H9 (cell line): ENCODE results near the gene BZW1. TPM values are rescaled to one million over a fixed set of nuclear protein-coding genes. Genes with fewer than 3 reads are reported as not detected.

ENCODE experiments used
- DNase-seq: peaks from one replicate; pipeline ENCODE4 v3.0.0-alpha.2; 2017
- H2AFZ ChIP-seq: one replicate; pipeline ENCODE4 v1.6.1; 2013; ENCODE audit warnings: mild to moderate bottlenecking, low read length, control low read depth, moderate library complexity
- H2AK5ac ChIP-seq: 2 replicates; pipeline ENCODE4 v1.6.1; 2013; ENCODE audit warnings: low read length, control low read depth, mixed read lengths; ENCODE audit not compliant: insufficient read length
- H2BK120ac ChIP-seq: one replicate; pipeline ENCODE4 v1.6.1; 2013; ENCODE audit warnings: low read depth, mild to moderate bottlenecking, low read length, control low read depth, inconsistent platforms; ENCODE audit not compliant: poor library complexity, severe bottlenecking
- H2BK12ac ChIP-seq: 2 replicates; pipeline ENCODE4 v1.6.1; 2013; ENCODE audit warnings: low read length, control low read depth, mixed read lengths, low read depth; ENCODE audit not compliant: insufficient read length
- H2BK15ac ChIP-seq: 2 replicates; pipeline ENCODE4 v1.6.1; 2013; ENCODE audit warnings: low read depth, low read length, control low read depth
- H2BK20ac ChIP-seq: one replicate; pipeline ENCODE4 v1.6.1; 2013; ENCODE audit warnings: low read depth, mild to moderate bottlenecking, low read length, control low read depth, inconsistent platforms; ENCODE audit not compliant: poor library complexity, severe bottlenecking
- H2BK5ac ChIP-seq: 2 replicates; pipeline ENCODE4 v1.6.1; 2013; ENCODE audit warnings: low read length, control low read depth, mixed read lengths; ENCODE audit not compliant: insufficient read length
- H3K14ac ChIP-seq: 2 replicates; pipeline ENCODE4 v1.6.1; 2013; ENCODE audit warnings: low read length, control low read depth; ENCODE audit not compliant: insufficient read depth
- H3K18ac ChIP-seq: 2 replicates; pipeline ENCODE4 v1.6.1; 2013; ENCODE audit warnings: low read depth, mild to moderate bottlenecking, mixed read lengths, low read length, control low read depth; ENCODE audit not compliant: insufficient read length
- H3K23ac ChIP-seq: 2 replicates; pipeline ENCODE4 v1.6.1; 2013; ENCODE audit warnings: low read length, control low read depth, mixed read lengths, low read depth; ENCODE audit not compliant: insufficient read length
- H3K23me2 ChIP-seq: 2 replicates; pipeline ENCODE4 v1.6.1; 2013; ENCODE audit warnings: low read depth, mild to moderate bottlenecking, mixed read lengths, low read length, control low read depth; ENCODE audit not compliant: insufficient read length, poor library complexity, severe bottlenecking
- H3K27ac ChIP-seq: 2 replicates; pipeline ENCODE4 v1.5.1; 2013; ENCODE audit warnings: low read length, control low read depth, mixed read lengths, low read depth; ENCODE audit not compliant: insufficient read length
- H3K27me3 ChIP-seq: 2 replicates; pipeline ENCODE4 v1.6.1; 2013; ENCODE audit warnings: low read length, control low read depth, inconsistent platforms; ENCODE audit not compliant: insufficient read depth
- H3K4ac ChIP-seq: 2 replicates; pipeline ENCODE4 v1.6.1; 2013; ENCODE audit warnings: low read depth, mild to moderate bottlenecking, control low read depth, inconsistent platforms, low read length, moderate library complexity
- H3K4me1 ChIP-seq: 2 replicates; pipeline ENCODE4 v1.6.1; 2013; ENCODE audit warnings: low read length, control low read depth, inconsistent platforms; ENCODE audit not compliant: insufficient read depth
- H3K4me2 ChIP-seq: 2 replicates; pipeline ENCODE4 v1.6.1; 2013; ENCODE audit warnings: low read length, control low read depth, mixed read lengths; ENCODE audit not compliant: insufficient read length, insufficient read depth
- H3K56ac ChIP-seq: 2 replicates; pipeline ENCODE4 v1.6.1; 2013; ENCODE audit warnings: low read depth, mild to moderate bottlenecking, mixed read lengths, low read length, control low read depth; ENCODE audit not compliant: insufficient read length
- H3K79me1 ChIP-seq: 2 replicates; pipeline ENCODE4 v1.6.1; 2013; ENCODE audit warnings: low read depth, mild to moderate bottlenecking, moderate library complexity, low read length, control low read depth, inconsistent platforms; ENCODE audit not compliant: insufficient read depth, poor library complexity, severe bottlenecking
- H3K79me2 ChIP-seq: 2 replicates; pipeline ENCODE4 v1.6.1; 2013; ENCODE audit warnings: low read length, control low read depth, inconsistent platforms; ENCODE audit not compliant: insufficient read depth
- H3K9ac ChIP-seq: 2 replicates; pipeline ENCODE4 v1.6.1; 2013; ENCODE audit warnings: low read length, control low read depth, mixed read lengths; ENCODE audit not compliant: insufficient read length; ENCODE audit errors: extremely low read depth
- H3K9me3 ChIP-seq: one replicate; pipeline ENCODE4 v1.6.1; 2013; ENCODE audit warnings: low read depth, low read length, inconsistent platforms; ENCODE audit not compliant: control insufficient read depth
- H3T11ph ChIP-seq: one replicate; pipeline ENCODE4 v1.6.1; 2013; ENCODE audit warnings: mild to moderate bottlenecking, low read length, control low read depth, inconsistent platforms
- H4K20me1 ChIP-seq: one replicate; pipeline ENCODE4 v1.6.1; 2013; ENCODE audit not compliant: control insufficient read depth, insufficient read length, insufficient read depth
- H4K5ac ChIP-seq: 2 replicates; pipeline ENCODE4 v1.6.1; 2013; ENCODE audit warnings: low read depth, mild to moderate bottlenecking, mixed read lengths, low read length, control low read depth; ENCODE audit not compliant: insufficient read length
- H4K8ac ChIP-seq: replicated peaks from 2 replicates; pipeline ENCODE4 v1.6.1; 2013; ENCODE audit warnings: low read length, control low read depth, mixed read lengths, low read depth; ENCODE audit not compliant: insufficient read length
- H4K91ac ChIP-seq: 2 replicates; pipeline ENCODE4 v1.6.1; 2013; ENCODE audit warnings: low read depth, mild to moderate bottlenecking, moderate library complexity, mixed read lengths, low read length, control low read depth; ENCODE audit not compliant: insufficient read length
- H3K27ac Mint-ChIP-seq, 3 experiments: 2 replicates in 2 of 3; 3 replicates in 1 of 3; pipeline ENCODE4 v1.8.0; 2020 to 2021; ENCODE audit warnings: mixed read lengths in 3 of 3, mild to moderate bottlenecking in 1 of 3, moderate library complexity in 1 of 3
- H3K27me3 Mint-ChIP-seq: 2 replicates; pipeline ENCODE4 v1.8.0; 2021; ENCODE audit warnings: low read depth, mild to moderate bottlenecking, moderate library complexity, mixed read lengths
- H3K36me3 Mint-ChIP-seq, 3 experiments: 2 replicates in 2 of 3; 3 replicates in 1 of 3; pipeline ENCODE4 v1.8.0; 2020 to 2021; ENCODE audit warnings: low read depth in 3 of 3, mixed read lengths in 3 of 3; ENCODE audit not compliant: insufficient read depth in 1 of 3
- H3K4me1 Mint-ChIP-seq, 2 experiments: 2 replicates each; pipeline ENCODE4 v1.8.0; 2020; ENCODE audit warnings: mixed read lengths in 2 of 2
- H3K4me3 Mint-ChIP-seq, 2 experiments: 2 replicates in 1 of 2; 3 replicates in 1 of 2; pipeline ENCODE4 v1.8.0; 2020 to 2021; ENCODE audit warnings: mild to moderate bottlenecking in 2 of 2, mixed read lengths in 2 of 2, moderate library complexity in 1 of 2
- H3K9me3 Mint-ChIP-seq, 2 experiments: 2 replicates in 1 of 2; 3 replicates in 1 of 2; pipeline ENCODE4 v1.8.0; 2020; ENCODE audit warnings: mild to moderate bottlenecking in 2 of 2, mixed read lengths in 2 of 2, moderate library complexity in 1 of 2
- CTCF ChIP-seq: fragments of 200-600 bp; sonication (generic); conservative IDR thresholded peaks from 3 replicates; pipeline ENCODE4 v1.8.0; 2021; ENCODE audit warnings: antibody characterized with exemption, mild to moderate bottlenecking
- WGBS: extraction: QIAGEN DNeasy Blood & Tissue Kit; methylation state at CpG from one replicate; pipeline ENCODE4 v1.1.7; 2013; ENCODE audit warnings: missing lambda C conversion rate, low lambda C conversion rate, mixed read lengths; ENCODE audit not compliant: insufficient read length; ENCODE audit errors: extremely low coverage; 5-methylcytosine and 5-hydroxymethylcytosine counted together
- total RNA-seq: library from RNA; stranded (reverse); gene quantifications from 2 replicates; pipeline ENCODE4 v1.2.1, GENCODE V29; 2021

Gene BZW1
- total RNA-seq, 1 experiment from 2014 or later: 370 TPM

DNA sequence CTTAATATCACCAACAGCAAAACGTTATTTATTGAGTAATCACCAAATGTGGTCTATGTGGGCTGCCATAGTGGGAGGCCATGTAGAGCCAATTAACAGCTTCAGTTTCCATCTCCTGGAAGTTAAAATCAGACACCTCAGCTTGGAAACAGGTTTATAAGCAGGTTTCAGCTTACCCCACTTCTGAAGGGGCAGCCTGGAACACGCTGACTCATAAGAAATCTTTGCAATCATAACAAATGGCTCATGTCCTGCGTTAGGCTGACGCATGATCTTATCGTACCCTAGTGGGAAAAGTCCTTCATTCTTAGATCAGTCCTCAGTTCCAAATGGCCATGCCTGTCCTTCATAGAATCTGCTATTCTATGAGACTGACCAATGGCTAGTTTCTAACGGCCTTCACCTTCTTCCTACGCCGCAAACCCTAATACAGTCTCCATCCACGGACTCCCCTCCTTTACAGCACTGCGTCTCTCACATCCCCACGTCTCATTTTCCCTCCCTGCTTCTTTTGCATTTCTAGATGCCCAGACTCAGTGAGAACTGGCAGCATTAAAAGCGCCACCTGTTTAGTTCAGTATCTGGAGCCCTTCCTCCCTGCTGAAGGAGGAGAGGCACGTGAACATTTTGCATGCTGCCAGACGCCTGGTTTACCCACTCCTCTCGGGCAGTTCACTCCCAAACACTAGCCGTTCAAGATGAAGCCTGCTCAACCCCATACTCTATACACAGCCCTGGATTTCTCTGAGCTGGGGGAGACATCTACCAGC lies 24.2 kb upstream of the BZW1 start:
- no peak overlapping the region for H3K23ac ChIP-seq
- no peak overlapping the region for H4K8ac ChIP-seq
- no peaks in the 10 kb centered on the region for H3K79me2 ChIP-seq
- no peak overlapping the region for H3K4ac ChIP-seq
- H3K18ac ChIP-seq: no peak overlapping the region
- H2BK15ac ChIP-seq: no peak overlapping the region
- H2AFZ ChIP-seq: no peak overlapping the region
- H4K91ac ChIP-seq: no peak overlapping the region
- no peak overlapping the region for H3K4me2 ChIP-seq
- WGBS: no CpG with 5 or more reads among the region's 16 CpGs
- Mint-ChIP-seq H3K9me3 (no peaks in the 10 kb centered on the region), H3K27me3 (peaks cover 4% of the 10 kb centered on the region; the same call in 1 of the 2 replicates), H3K36me3 (no peaks in the 10 kb centered on the region), H3K4me3 (no peak overlapping the region), H3K4me1 (peaks cover 20 to 29% of the 10 kb centered on the region in 2 experiments), H3K27ac (no peak overlapping the region)
- no peak overlapping the region for H3K14ac ChIP-seq
- TF ChIP-seq CTCF: no peak
- no peak overlapping the region for H2BK12ac ChIP-seq
- H3K23me2 ChIP-seq: no peaks in the 10 kb centered on the region
- H3T11ph ChIP-seq: no peak overlapping the region
- H2BK120ac ChIP-seq: no peak overlapping the region
- H3K9me3 ChIP-seq: no peaks in the 10 kb centered on the region
- H3K27ac ChIP-seq: no peak overlapping the region
- H4K5ac ChIP-seq: no peak overlapping the region
- H3K4me1 ChIP-seq: peaks cover 3% of the 10 kb centered on the region; the same call in 1 of the 2 replicates
- no peak overlapping the region for H2BK5ac ChIP-seq
- H3K9ac ChIP-seq: no peak overlapping the region
- no peaks in the 10 kb centered on the region for H3K79me1 ChIP-seq
- no peaks in the 10 kb centered on the region for H4K20me1 ChIP-seq
- H2BK20ac ChIP-seq: no peak overlapping the region
- DNase-seq: no peak
- H2AK5ac ChIP-seq: no peak overlapping the region
- H3K56ac ChIP-seq: no peak overlapping the region
- no peaks in the 10 kb centered on the region for H3K27me3 ChIP-seq
